OCI-LY7 (cell line): ENCODE data around the gene NMRK2. TPM values are rescaled to one million over a fixed set of nuclear protein-coding genes. Genes with fewer than 3 reads are reported as not detected.

Experiments used
- BruUV-seq: library from RNA; stranded (reverse); fragments of 400-500 nt; replicated peaks from 2 replicates; lab custom pipeline; 2021; lab: Mats Ljungman, UMichigan
- CTCF ChIA-PET: fragments of 300-600 bp; sonication (Branson Sonifier 250); formaldehyde crosslinking; loops from one replicate; lab custom pipeline; 2022; ENCODE audit warnings: antibody characterized with exemption; ENCODE audit not compliant: unreplicated experiment; lab: Charles Lee
- POLR2A ChIA-PET: fragments of 300-600 bp; sonication (Branson Sonifier 250); formaldehyde crosslinking; loops from one replicate; lab custom pipeline; 2022; ENCODE audit warnings: antibody characterized with exemption; lab: Charles Lee
- DNase-seq: peaks from one replicate; pipeline ENCODE4 v3.0.0-alpha.2; 2015; ENCODE audit warnings: low spot score
- H2AFZ ChIP-seq: fragments of 200-600 bp; sonication (generic), shearing (Covaris generic); 2 replicates; pipeline ENCODE4 v1.6.1; 2014; ENCODE audit warnings: mild to moderate bottlenecking, antibody characterized with exemption, low read length, moderate library complexity
- H3K27ac ChIP-seq: fragments of 200-600 bp; sonication (generic); 2 replicates; pipeline ENCODE4 v1.5.1; 2014; ENCODE audit warnings: mixed run types, low read depth, mild to moderate bottlenecking, moderate library complexity, low read length, inconsistent platforms; ENCODE audit not compliant: poor library complexity, severe bottlenecking
- H3K36me3 ChIP-seq: fragments of 200-600 bp; sonication (generic); 2 replicates; pipeline ENCODE4 v1.6.1; 2014; ENCODE audit warnings: mild to moderate bottlenecking, antibody characterized with exemption, low read length, moderate library complexity, mixed read lengths; ENCODE audit not compliant: insufficient read depth
- H3K4me1 ChIP-seq: fragments of 200-600 bp; sonication (generic); 2 replicates; pipeline ENCODE4 v1.5.1; 2014; ENCODE audit warnings: mild to moderate bottlenecking, low read length; ENCODE audit not compliant: insufficient read depth, poor library complexity, severe bottlenecking
- H3K4me2 ChIP-seq: fragments of 200-600 bp; sonication (generic); 2 replicates; pipeline ENCODE4 v1.6.1; 2014; ENCODE audit warnings: mild to moderate bottlenecking, low read length
- H3K4me3 ChIP-seq: fragments of 200-600 bp; sonication (generic); 2 replicates; pipeline ENCODE4 v1.5.1; 2014; ENCODE audit warnings: mild to moderate bottlenecking, low read depth, low read length; ENCODE audit not compliant: poor library complexity, severe bottlenecking
- H3K79me2 ChIP-seq: fragments of 200-600 bp; sonication (generic); 2 replicates; pipeline ENCODE4 v1.6.1; 2016; ENCODE audit warnings: low read depth, mild to moderate bottlenecking, low read length, moderate library complexity, mixed read lengths; ENCODE audit not compliant: insufficient read depth
- H3K9me2 ChIP-seq: fragments of 200-600 bp; sonication (generic); 2 replicates; pipeline ENCODE4 v1.6.1; 2016; ENCODE audit warnings: mild to moderate bottlenecking, low read length, mixed read lengths; ENCODE audit not compliant: insufficient read depth
- H3K9me3 ChIP-seq: fragments of 200-600 bp; sonication (generic); 2 replicates; pipeline ENCODE4 v1.6.1; 2014; ENCODE audit warnings: mild to moderate bottlenecking, mixed run types, low read length, mixed read lengths
- H4K20me1 ChIP-seq: fragments of 200-600 bp; sonication (generic); 2 replicates; pipeline ENCODE4 v1.6.1; 2014; ENCODE audit warnings: mild to moderate bottlenecking, antibody characterized with exemption, low read length, moderate library complexity, mixed read lengths; ENCODE audit not compliant: insufficient read depth
- EZH2phosphoT487 ChIP-seq: fragments of 200-600 bp; sonication (generic); IDR thresholded peaks from 2 replicates; pipeline ENCODE4 v1.6.1; 2018; ENCODE audit warnings: low read depth, borderline replicate concordance, mild to moderate bottlenecking, mixed run types, antibody characterized with exemption, low read length, moderate library complexity, mixed read lengths
- intact Hi-C: fragments of 100-400 bp; cut with micrococcal nuclease; formaldehyde crosslinking; loops from one replicate; pipeline ENCODE4 v1.10.0; 2022; ENCODE audit not compliant: unreplicated experiment
- microRNA-seq: library from miRNA; unstranded; fragments of <30 nt; microRNA quantifications from one replicate; pipeline ENCODE4 v1.2.0, GENCODE V29; 2022; ENCODE audit warnings: borderline replicate concordance
- small RNA-seq: library from RNA; depleted of rRNA; stranded (forward); fragments of <200 nt; gene quantifications from one replicate; pipeline ENCODE3, GENCODE V24; 2014
- total RNA-seq, 2 experiments: library from RNA; depleted of rRNA in 1 of 2; stranded (reverse); fragments of >200 nt in 1 of 2; shearing (Covaris generic) in 1 of 2; gene quantifications; 2 replicates each; pipeline ENCODE4 v1.2.3, GENCODE V29; 2014 to 2022
- TF ChIP-seq, protein P1 (sequence below): fragments of 200-600 bp; sonication (generic); conservative IDR thresholded peaks from 2 replicates; pipeline ENCODE4 v1.5.1; 2014; ENCODE audit warnings: mild to moderate bottlenecking, antibody characterized with exemption, low read length, moderate library complexity, mixed read lengths

NMRK2 gene
- total RNA-seq, 2 experiments from 2014 or later = not detected

DNA sequence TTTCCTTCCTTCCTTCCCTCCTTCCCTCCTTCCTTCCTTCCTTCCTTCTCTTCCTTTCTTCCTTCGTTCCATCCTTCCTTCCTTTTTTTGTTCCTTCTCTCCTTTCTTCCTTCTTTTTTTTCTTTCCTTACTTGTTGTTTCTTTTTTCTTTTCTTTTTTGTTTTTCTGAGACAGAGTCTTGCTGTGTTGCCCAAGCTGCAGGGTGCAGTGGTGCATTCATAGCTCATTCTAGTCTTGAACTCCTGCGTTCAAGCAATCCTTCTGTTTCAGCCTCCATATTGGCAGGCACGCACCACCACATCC lies 57.9 kb downstream of the NMRK2 start:
- BruUV-seq = no TSS peak
- peaks cover 2% of the 10 kb centered on the region; the same call in 1 of the 2 replicates for H3K79me2 ChIP-seq
- no peak for DNase-seq
- no peaks in the 10 kb centered on the region for H4K20me1 ChIP-seq
- intact Hi-C loops = no loop called here
- H3K4me2 ChIP-seq = no peak overlapping the region
- H3K4me3 ChIP-seq = no peak overlapping the region
- TF ChIP-seq EZH2phosphoT487 = no peak
- TF ChIP-seq, protein P1, sequence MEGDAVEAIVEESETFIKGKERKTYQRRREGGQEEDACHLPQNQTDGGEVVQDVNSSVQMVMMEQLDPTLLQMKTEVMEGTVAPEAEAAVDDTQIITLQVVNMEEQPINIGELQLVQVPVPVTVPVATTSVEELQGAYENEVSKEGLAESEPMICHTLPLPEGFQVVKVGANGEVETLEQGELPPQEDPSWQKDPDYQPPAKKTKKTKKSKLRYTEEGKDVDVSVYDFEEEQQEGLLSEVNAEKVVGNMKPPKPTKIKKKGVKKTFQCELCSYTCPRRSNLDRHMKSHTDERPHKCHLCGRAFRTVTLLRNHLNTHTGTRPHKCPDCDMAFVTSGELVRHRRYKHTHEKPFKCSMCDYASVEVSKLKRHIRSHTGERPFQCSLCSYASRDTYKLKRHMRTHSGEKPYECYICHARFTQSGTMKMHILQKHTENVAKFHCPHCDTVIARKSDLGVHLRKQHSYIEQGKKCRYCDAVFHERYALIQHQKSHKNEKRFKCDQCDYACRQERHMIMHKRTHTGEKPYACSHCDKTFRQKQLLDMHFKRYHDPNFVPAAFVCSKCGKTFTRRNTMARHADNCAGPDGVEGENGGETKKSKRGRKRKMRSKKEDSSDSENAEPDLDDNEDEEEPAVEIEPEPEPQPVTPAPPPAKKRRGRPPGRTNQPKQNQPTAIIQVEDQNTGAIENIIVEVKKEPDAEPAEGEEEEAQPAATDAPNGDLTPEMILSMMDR = no peak
- no peak overlapping the region for H3K27ac ChIP-seq
- H3K4me1 ChIP-seq = peaks cover 30% of the 10 kb centered on the region
- H3K9me2 ChIP-seq = no peaks in the 10 kb centered on the region
- no peaks in the 10 kb centered on the region for H3K36me3 ChIP-seq
- CTCF ChIA-PET = no interaction called here
- H3K9me3 ChIP-seq = no peaks in the 10 kb centered on the region
- H2AFZ ChIP-seq = peak overlapping the region; percentile 65
- POLR2A ChIA-PET = interaction anchor here (1.9 kb wide), 1 partner anchor 11 kb away, joined by 5 read pairs; no protein-coding TSS in a partner anchor

Small RNAs within 50 kb of the gene (microRNA-seq; reads per million reads assigned to microRNA genes)
- not detected for gene MIR637

Small RNAs within 50 kb of the gene (small RNA-seq; reads per million reads assigned to genes)
- not detected for gene RN7SL202P
- 20.8 reads per million, percentile 97 among the genes with 10 or more reads in this experiment for gene SNORD37

Other genes with a start within 250 kb of the NMRK2 start
- gene PIP5K1C, start 232.6 kb upstream of the NMRK2 start, total RNA-seq (2014; rRNA removed; shearing (Covaris generic)) = 6.3 and 7.6 TPM in 2 replicates
- gene PIP5K1C, start 232.6 kb upstream of the NMRK2 start, total RNA-seq (2022) = 13.7 and 15.1 TPM in 2 replicates
- gene TJP3, start 224.7 kb upstream of the NMRK2 start, total RNA-seq (2014; rRNA removed; shearing (Covaris generic)) = 0.69 and 1.8 TPM in 2 replicates
- gene TJP3, start 224.7 kb upstream of the NMRK2 start, total RNA-seq (2022) = 1.8 and 2.3 TPM in 2 replicates
- gene APBA3, start 171.4 kb upstream of the NMRK2 start, total RNA-seq (2014; rRNA removed; shearing (Covaris generic)) = 34.7 and 40.4 TPM in 2 replicates
- 25.1 and 28.7 TPM in 2 replicates for gene APBA3, start 171.4 kb upstream of the NMRK2 start, total RNA-seq (2022)
- 88.7 and 93.1 TPM in 2 replicates for gene MRPL54, start 170.4 kb upstream of the NMRK2 start, total RNA-seq (2014; rRNA removed; shearing (Covaris generic))
- 60.4 and 66.6 TPM in 2 replicates for gene MRPL54, start 170.4 kb upstream of the NMRK2 start, total RNA-seq (2022)
- not detected in 2 replicates for gene RAX2, start 160.8 kb upstream of the NMRK2 start, total RNA-seq (2014; rRNA removed; shearing (Covaris generic))
- not detected in 2 replicates for gene RAX2, start 160.8 kb upstream of the NMRK2 start, total RNA-seq (2022)
- gene MATK, start 146.7 kb upstream of the NMRK2 start, total RNA-seq (2014; rRNA removed; shearing (Covaris generic)) = not detected in 2 replicates
- not detected in 2 replicates for gene MATK, start 146.7 kb upstream of the NMRK2 start, total RNA-seq (2022)
- gene ZFR2, start 64.0 kb upstream of the NMRK2 start, total RNA-seq (2014; rRNA removed; shearing (Covaris generic)) = not detected in 2 replicates
- gene ZFR2, start 64.0 kb upstream of the NMRK2 start, total RNA-seq (2022) = not detected in 2 replicates
- not detected in 2 replicates for gene ATCAY, start 52.4 kb upstream of the NMRK2 start, total RNA-seq (2014; rRNA removed; shearing (Covaris generic))
- not detected in 2 replicates for gene ATCAY, start 52.4 kb upstream of the NMRK2 start, total RNA-seq (2022)
- gene DAPK3, start 38.0 kb downstream of the NMRK2 start, total RNA-seq (2014; rRNA removed; shearing (Covaris generic)) = 48.6 and 49.3 TPM in 2 replicates
- 40.4 and 47.1 TPM in 2 replicates for gene DAPK3, start 38.0 kb downstream of the NMRK2 start, total RNA-seq (2022)
- 1,633 and 1,634 TPM in 2 replicates for gene EEF2, start 52.4 kb downstream of the NMRK2 start, total RNA-seq (2014; rRNA removed; shearing (Covaris generic))
- 3,507 and 3,668 TPM in 2 replicates for gene EEF2, start 52.4 kb downstream of the NMRK2 start, total RNA-seq (2022)
- gene PIAS4, start 74.7 kb downstream of the NMRK2 start, total RNA-seq (2014; rRNA removed; shearing (Covaris generic)) = 25.3 and 31.5 TPM in 2 replicates
- gene PIAS4, start 74.7 kb downstream of the NMRK2 start, total RNA-seq (2022) = 34.4 and 35.0 TPM in 2 replicates
- 13.1 and 17.2 TPM in 2 replicates for gene ZBTB7A, start 133.8 kb downstream of the NMRK2 start, total RNA-seq (2014; rRNA removed; shearing (Covaris generic))
- 29.3 and 31.2 TPM in 2 replicates for gene ZBTB7A, start 133.8 kb downstream of the NMRK2 start, total RNA-seq (2022)
- 84.7 and 105 TPM in 2 replicates for gene MAP2K2, start 191.1 kb downstream of the NMRK2 start, total RNA-seq (2014; rRNA removed; shearing (Covaris generic))
- 116 and 120 TPM in 2 replicates for gene MAP2K2, start 191.1 kb downstream of the NMRK2 start, total RNA-seq (2022)
- gene CREB3L3, start 220.6 kb downstream of the NMRK2 start, total RNA-seq (2014; rRNA removed; shearing (Covaris generic)) = 0.08 and 0.09 TPM in 2 replicates
- gene CREB3L3, start 220.6 kb downstream of the NMRK2 start, total RNA-seq (2022) = not detected in 2 replicates
- 29.1 and 31.7 TPM in 2 replicates for gene SIRT6, start 249.5 kb downstream of the NMRK2 start, total RNA-seq (2014; rRNA removed; shearing (Covaris generic))
- 45.3 and 46.2 TPM in 2 replicates for gene SIRT6, start 249.5 kb downstream of the NMRK2 start, total RNA-seq (2022)
- gene ANKRD24, start 249.6 kb downstream of the NMRK2 start, total RNA-seq (2014; rRNA removed; shearing (Covaris generic)) = 1.7 and 2.8 TPM in 2 replicates
- gene ANKRD24, start 249.6 kb downstream of the NMRK2 start, total RNA-seq (2022) = 4.4 and 4.8 TPM in 2 replicates